ENCODE measurements around the gene ILK.

- TF ChIP-seq CTCF (IDR thresholded peaks at IDR 0.05; ENCODE audit: low read depth, low read length): no peak
- no peak for TF ChIP-seq EZH2phosphoT487 (IDR thresholded peaks at IDR 0.05; ENCODE audit: low read depth)
These were observed 27.2 kb downstream of the ILK start for GRCh38 chr11:6630632-6631291.
